Activated CD4-positive, alpha-beta memory T cell treated with anti-CD3 and anti-CD28 coated beads, Interleukin-2, amount 10 ng/mL, durations not matched to agents 7 days and 5 days (primary cell): ENCODE data around the gene SPTBN4. TPM values are rescaled to one million over a fixed set of nuclear protein-coding genes. Genes with fewer than 3 reads are reported as not detected.

ENCODE experiments used
- CTCF ChIA-PET: fragments of 350-600 bp; sonication (Branson Sonifier 250); formaldehyde crosslinking; loops from one replicate; lab custom pipeline; 2021; ENCODE audit warnings: antibody characterized with exemption, inconsistent platforms; lab: Charles Lee
- POLR2A ChIA-PET: fragments of 350-600 bp; sonication (Branson Sonifier 250); formaldehyde crosslinking; loops from one replicate; lab custom pipeline; 2021; ENCODE audit warnings: antibody characterized with exemption; lab: Charles Lee
- DNase-seq: peaks from one replicate; pipeline ENCODE4 v3.0.0-alpha.2; 2020
- H3K27ac Mint-ChIP-seq: one replicate; pipeline ENCODE4 v1.8.0; 2021; ENCODE audit warnings: mild to moderate bottlenecking, mixed read lengths
- H3K27me3 Mint-ChIP-seq: one replicate; pipeline ENCODE4 v1.8.0; 2021; ENCODE audit warnings: mixed read lengths
- H3K36me3 Mint-ChIP-seq: one replicate; pipeline ENCODE4 v1.8.0; 2021; ENCODE audit warnings: low read depth, mixed read lengths
- H3K4me1 Mint-ChIP-seq: one replicate; pipeline ENCODE4 v1.8.0; 2021; ENCODE audit warnings: mixed read lengths
- H3K4me3 Mint-ChIP-seq: one replicate; pipeline ENCODE4 v1.8.0; 2021; ENCODE audit warnings: mild to moderate bottlenecking, mixed read lengths
- H3K9me3 Mint-ChIP-seq: one replicate; pipeline ENCODE4 v1.8.0; 2021; ENCODE audit warnings: mixed read lengths
- total RNA-seq, 2 experiments: library from RNA; stranded (reverse); gene quantifications; one replicate each; pipeline ENCODE4 v1.2.3, GENCODE V29; 2021

SPTBN4 gene
- total RNA-seq, 2 experiments from 2014 or later, result 0.60 to 1.3 TPM

DNA sequence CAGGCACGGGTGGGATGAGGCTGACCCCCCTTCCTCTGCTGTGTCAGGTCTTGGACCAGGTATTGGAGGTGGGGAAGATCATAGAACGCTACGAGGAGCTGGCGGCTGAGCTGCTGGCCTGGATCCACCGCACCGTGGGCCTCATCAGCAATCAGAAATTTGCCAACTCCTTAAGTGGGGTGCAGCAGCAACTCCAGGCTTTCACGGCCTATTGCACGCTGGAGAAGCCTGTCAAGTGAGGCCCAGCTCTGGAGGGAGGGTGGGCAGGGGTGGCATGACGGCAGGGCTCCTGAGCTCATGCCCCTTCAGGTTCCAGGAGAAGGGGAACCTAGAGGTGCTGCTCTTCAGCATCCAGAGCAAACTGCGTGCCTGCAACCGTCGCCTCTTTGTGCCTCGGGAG is 35.3 kb downstream of the SPTBN4 start:
- peaks cover 4% of the 10 kb centered on the region for H3K27me3 Mint-ChIP-seq
- CTCF ChIA-PET, result no interaction called here

DNA sequence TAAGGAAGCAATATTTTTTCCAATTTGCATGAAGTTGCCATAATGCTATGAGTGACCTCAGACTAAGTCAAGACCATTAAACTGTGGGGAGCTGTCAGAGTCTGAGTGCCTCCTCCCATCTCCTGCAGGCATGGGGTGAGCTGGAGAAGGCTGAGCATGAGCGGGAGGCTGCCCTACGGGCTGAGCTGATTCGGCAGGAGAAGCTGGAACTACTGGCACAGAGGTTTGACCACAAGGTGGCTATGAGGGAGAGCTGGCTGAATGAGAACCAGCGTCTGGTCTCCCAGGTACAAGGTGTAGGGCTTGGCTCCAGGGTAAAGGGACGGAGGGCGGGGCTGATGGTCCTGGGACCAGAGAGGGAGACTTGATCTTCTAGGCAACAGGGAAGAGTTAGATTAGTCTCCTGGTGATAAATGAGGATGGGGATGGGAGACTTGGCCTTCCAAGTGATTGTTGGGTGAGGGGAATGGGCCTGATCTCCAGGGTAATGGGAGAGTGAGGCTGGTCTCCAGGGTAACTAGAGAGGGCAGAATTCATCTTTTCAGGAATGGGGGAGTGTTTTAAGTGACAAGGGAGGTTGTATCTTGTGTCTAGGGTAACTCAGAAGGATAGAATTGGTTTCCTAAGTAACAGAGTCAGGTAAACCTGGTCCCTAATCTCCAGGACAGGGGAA is 36.0 kb downstream of the SPTBN4 start:
- no peak overlapping the region for H3K4me3 Mint-ChIP-seq
- H3K4me1 Mint-ChIP-seq, result no peaks in the 10 kb centered on the region
- H3K9me3 Mint-ChIP-seq, result no peaks in the 10 kb centered on the region
- ChIA-PET POLR2A (no interaction called here), CTCF (no interaction called here)
- H3K27me3 Mint-ChIP-seq, result peaks cover 4% of the 10 kb centered on the region
- DNase-seq, result no peak
- no peaks in the 10 kb centered on the region for H3K36me3 Mint-ChIP-seq
- no peak overlapping the region for H3K27ac Mint-ChIP-seq

More for the DNA sequence above, 35.3 kb downstream of the SPTBN4 start:
- Mint-ChIP-seq H3K36me3 (no peaks in the 10 kb centered on the region), H3K4me3 (no peak overlapping the region), H3K4me1 (no peaks in the 10 kb centered on the region), H3K9me3 (no peaks in the 10 kb centered on the region), H3K27ac (no peak overlapping the region)
- POLR2A ChIA-PET, result no interaction called here
- DNase-seq, result no peak

DNA sequence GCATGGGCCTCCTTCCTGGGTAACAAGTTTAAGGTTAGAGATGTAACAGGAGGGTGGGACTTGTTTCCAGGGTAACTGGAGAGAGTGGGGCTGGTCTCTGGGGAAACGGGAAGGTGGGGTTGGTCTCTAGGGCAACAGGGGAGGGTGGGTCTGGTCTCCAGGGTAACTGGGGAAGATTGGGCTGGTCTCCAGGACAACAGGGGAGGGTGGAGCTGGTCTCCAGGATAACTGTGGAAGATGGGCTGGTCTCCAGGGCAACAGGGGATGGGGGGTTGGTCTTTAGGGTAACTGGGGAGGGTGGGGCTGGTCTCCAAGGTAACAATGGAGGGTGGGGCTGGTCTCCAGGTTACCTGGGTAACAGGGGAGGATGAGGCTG is 36.5 kb downstream of the SPTBN4 start:
- DNase-seq, result no peak
- POLR2A ChIA-PET, result no interaction called here
- Mint-ChIP-seq H3K27ac (no peak overlapping the region), H3K27me3 (peaks cover 4% of the 10 kb centered on the region), H3K36me3 (no peaks in the 10 kb centered on the region), H3K4me3 (no peak overlapping the region), H3K4me1 (no peaks in the 10 kb centered on the region), H3K9me3 (no peaks in the 10 kb centered on the region)
- CTCF ChIA-PET, result no interaction called here

DNA sequence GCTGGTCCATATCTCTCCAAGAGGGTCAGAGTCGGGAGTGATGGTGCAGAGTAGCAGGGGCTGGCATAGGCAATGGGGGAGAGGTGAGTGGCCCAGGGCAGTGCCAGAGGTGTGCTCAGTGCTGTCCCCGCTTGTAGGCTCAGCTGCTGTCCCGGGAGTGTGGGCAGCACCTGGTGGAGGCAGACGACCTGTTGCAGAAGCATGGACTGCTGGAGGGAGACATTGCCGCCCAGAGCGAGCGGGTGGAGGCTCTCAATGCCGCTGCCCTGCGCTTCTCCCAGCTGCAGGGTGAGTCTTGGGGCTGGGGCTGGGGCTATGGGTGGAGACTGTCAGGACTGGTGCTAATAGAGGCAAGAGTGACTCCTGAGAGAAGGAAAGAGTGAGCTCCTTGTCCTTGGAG is 39.3 kb downstream of the SPTBN4 start:
- H3K4me1 Mint-ChIP-seq, result no peaks in the 10 kb centered on the region
- ChIA-PET POLR2A (no interaction called here), CTCF (interaction anchor here (0.7 kb wide), 1 partner anchor 201 kb away, joined by 3 read pairs; no protein-coding TSS in a partner anchor)
- DNase-seq, result no peak
- no peak overlapping the region for H3K27ac Mint-ChIP-seq
- H3K27me3 Mint-ChIP-seq, result peaks cover 20% of the 10 kb centered on the region
- no peaks in the 10 kb centered on the region for H3K9me3 Mint-ChIP-seq
- H3K4me3 Mint-ChIP-seq, result no peak overlapping the region
- no peaks in the 10 kb centered on the region for H3K36me3 Mint-ChIP-seq

DNA sequence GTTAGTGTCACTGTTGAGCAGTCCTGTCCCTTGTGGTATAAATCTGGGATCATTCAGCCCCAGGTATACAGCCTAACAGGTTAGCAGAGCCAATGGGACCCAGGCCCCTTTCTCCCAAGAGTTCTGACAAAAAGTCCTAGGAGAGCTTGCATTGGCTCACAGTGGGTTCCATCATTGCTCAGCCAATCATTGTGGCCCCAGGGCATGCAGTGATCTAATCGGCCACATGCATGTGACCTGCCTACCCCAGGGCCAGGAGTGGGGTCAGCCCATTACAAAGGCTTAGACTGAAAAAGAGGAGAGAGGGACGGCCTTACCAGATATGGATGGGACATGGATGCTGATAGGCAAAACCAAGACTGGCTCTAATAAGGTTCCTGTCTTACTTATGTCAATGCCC is 41.1 kb downstream of the SPTBN4 start:
- Mint-ChIP-seq H3K4me1 (peaks cover 2% of the 10 kb centered on the region), H3K27ac (no peak overlapping the region), H3K36me3 (no peaks in the 10 kb centered on the region), H3K4me3 (no peak overlapping the region), H3K9me3 (no peaks in the 10 kb centered on the region), H3K27me3 (peaks cover 30% of the 10 kb centered on the region)
- no peak for DNase-seq
- ChIA-PET POLR2A (interaction anchor here (0.5 kb wide), 1 partner anchor 37 kb away, joined by 3 read pairs; no protein-coding TSS in a partner anchor), CTCF (interaction anchor here (0.6 kb wide), 1 partner anchor 127 kb away, joined by 4 read pairs; no protein-coding TSS in a partner anchor)

DNA sequence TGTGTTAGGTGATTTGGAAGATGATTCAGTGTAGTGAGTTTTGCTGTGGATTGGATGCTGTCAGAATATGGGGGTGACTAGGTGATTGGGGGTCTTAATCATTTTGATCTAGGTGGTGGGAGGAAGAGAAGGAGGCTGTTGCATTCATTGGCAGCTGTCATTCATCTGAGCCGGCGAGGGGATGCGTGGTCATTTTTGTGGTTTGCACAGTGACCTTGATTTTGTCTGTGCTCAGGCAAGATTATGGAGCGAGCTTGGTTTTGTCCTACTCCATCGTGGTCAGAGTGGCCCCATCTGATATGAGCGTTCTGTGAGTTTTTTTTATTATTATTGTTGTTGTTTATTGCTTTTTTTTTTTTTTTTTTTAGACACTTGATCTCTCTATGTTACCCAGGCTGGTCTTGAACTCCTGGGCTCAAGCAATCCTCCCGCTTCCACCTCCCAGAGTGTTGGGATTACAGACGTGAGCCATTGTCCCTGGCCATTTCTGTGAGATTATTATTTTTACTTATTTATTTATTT is 42.0 kb downstream of the SPTBN4 start:
- H3K27me3 Mint-ChIP-seq, result peaks cover 37% of the 10 kb centered on the region
- H3K9me3 Mint-ChIP-seq, result no peaks in the 10 kb centered on the region
- ChIA-PET POLR2A (no interaction called here), CTCF (interaction anchor here (0.5 kb wide), 1 partner anchor 65 kb away, joined by 3 read pairs; no protein-coding TSS in a partner anchor)
- no peaks in the 10 kb centered on the region for H3K36me3 Mint-ChIP-seq
- DNase-seq, result no peak
- no peak overlapping the region for H3K4me3 Mint-ChIP-seq
- H3K27ac Mint-ChIP-seq, result no peak overlapping the region
- peaks cover 2% of the 10 kb centered on the region for H3K4me1 Mint-ChIP-seq

DNA sequence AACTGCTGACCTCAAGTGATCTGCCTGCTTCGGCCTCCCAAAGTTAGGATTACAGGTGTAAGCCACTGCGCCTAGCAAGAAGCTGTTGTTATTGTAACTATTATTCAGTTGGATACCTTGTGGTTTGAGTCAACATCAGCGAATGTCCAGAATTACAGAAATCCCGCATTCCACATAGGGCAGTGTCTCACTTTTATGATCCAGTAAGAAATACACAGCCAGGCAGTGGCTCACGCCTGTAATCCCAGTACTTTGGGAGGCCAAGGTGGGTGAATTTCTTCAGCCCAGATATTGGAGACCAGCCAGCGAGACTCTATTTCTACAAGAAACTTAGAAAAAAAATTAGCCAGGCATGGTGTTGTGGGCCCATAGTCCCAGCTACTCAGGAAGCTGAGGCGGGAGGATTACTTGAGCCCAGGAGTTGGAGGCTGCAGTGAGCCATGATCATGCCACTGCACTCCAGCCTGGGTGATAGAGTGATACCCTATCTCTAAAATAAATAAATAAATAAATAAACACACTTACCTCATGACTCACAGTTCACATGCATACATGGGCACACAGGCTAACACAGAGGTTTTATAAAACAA is 43.8 kb downstream of the SPTBN4 start:
- peaks cover 44% of the 10 kb centered on the region for H3K27me3 Mint-ChIP-seq
- CTCF ChIA-PET, result interaction anchor here (1.5 to 1.6 kb wide), 2 partner anchors 9 to 205 kb away, joined by 4 read pairs; no protein-coding TSS in a partner anchor
- H3K4me3 Mint-ChIP-seq, result no peak overlapping the region
- no peaks in the 10 kb centered on the region for H3K36me3 Mint-ChIP-seq
- H3K4me1 Mint-ChIP-seq, result peaks cover 2% of the 10 kb centered on the region
- DNase-seq, result no peak
- POLR2A ChIA-PET, result no interaction called here
- no peaks in the 10 kb centered on the region for H3K9me3 Mint-ChIP-seq
- no peak overlapping the region for H3K27ac Mint-ChIP-seq

DNA sequence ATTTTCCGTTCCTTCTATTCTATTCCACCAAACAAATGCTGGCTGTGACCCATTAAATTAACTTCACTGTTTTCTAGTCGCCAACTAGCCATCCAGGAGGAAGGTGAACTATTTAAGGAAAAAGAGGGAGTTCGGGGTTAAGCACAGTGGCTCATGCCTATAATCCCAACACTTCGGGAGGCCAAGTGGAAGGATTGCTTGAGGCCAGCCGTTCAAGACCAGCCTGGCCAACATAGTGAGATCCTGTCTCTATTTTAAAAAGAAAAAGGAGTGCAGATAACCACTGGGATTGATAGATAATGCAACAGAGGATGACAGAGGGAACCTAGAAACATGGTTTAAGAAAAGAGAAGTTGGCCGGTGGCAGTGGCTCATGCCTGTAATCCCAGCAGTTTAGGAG is 44.7 kb downstream of the SPTBN4 start:
- Mint-ChIP-seq H3K4me3 (no peak overlapping the region), H3K27me3 (peaks cover 44% of the 10 kb centered on the region), H3K36me3 (no peaks in the 10 kb centered on the region), H3K9me3 (no peaks in the 10 kb centered on the region), H3K4me1 (peaks cover 2% of the 10 kb centered on the region), H3K27ac (no peak overlapping the region)
- CTCF ChIA-PET, result interaction anchor here (0.5 to 1.6 kb wide), 2 partner anchors 8 to 354 kb away, joined by 3 to 4 read pairs; no protein-coding TSS in a partner anchor
- DNase-seq, result no peak
- POLR2A ChIA-PET, result no interaction called here

DNA sequence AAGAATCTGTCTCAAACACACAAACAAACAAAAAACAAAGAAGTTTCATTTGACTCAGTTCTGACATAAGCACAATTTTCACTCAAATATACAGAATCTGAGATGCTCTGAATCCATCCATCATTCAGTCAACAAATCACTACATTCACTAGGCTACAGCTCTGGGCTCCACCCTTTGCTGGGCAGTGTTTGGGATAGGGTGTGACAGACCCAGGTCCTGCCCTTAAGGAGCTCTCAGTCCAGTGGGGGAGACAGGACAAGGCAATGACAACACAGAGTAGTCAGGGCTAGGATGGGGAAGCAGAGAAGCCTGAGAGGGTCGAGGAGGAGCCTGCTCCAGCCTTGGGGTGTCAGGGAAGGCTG is 45.3 kb downstream of the SPTBN4 start:
- no peak overlapping the region for H3K27ac Mint-ChIP-seq
- H3K27me3 Mint-ChIP-seq, result peaks cover 47% of the 10 kb centered on the region
- peaks cover 2% of the 10 kb centered on the region for H3K4me1 Mint-ChIP-seq
- H3K4me3 Mint-ChIP-seq, result no peak overlapping the region
- no peaks in the 10 kb centered on the region for H3K9me3 Mint-ChIP-seq
- no peaks in the 10 kb centered on the region for H3K36me3 Mint-ChIP-seq
- ChIA-PET POLR2A (no interaction called here), CTCF (interaction anchor here (0.5 to 1.4 kb wide), 2 partner anchors 207 to 353 kb away, joined by 3 to 8 read pairs; no protein-coding TSS in a partner anchor)
- no peak for DNase-seq

DNA sequence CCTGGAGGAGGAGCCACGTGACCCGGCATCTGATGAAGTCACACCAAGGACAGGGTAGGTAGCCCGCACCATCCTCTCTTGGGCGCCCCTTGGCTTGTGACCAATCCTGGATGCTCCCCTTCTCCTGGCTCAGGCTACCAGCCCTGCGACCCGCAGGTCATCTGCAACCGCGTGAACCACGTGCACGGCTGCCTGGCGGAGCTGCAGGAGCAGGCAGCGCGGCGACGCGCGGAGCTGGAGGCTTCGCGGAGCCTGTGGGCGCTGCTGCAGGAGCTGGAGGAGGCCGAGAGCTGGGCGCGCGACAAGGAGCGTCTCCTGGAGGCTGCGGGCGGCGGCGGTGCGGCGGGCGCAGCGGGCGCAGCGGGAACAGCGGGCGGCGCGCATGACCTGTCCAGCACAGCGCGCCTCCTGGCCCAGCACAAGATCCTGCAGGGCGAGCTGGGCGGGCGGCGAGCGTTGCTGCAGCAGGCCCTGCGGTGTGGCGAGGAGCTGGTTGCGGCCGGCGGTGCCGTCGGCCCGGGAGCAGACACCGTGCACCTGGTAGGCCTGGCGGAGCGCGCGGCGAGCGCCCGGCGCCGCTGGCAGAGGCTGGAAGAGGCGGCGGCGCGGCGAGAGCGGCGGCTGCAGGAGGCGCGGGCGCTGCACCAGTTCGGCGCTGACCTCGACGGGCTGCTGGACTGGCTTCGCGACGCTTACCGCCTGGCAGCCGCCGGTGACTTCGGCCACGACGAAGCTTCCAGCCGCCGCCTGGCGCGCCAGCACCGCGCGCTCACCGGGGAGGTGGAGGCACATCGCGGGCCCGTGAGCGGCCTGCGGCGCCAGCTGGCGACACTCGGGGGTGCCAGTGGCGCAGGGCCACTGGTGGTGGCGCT is 45.9 kb downstream of the SPTBN4 start:
- CTCF ChIA-PET, result interaction anchor here (1.4 kb wide), 1 partner anchor 207 kb away, joined by 8 read pairs; no protein-coding TSS in a partner anchor
- H3K27ac Mint-ChIP-seq, result no peak overlapping the region
- peaks cover 49% of the 10 kb centered on the region for H3K27me3 Mint-ChIP-seq
- H3K36me3 Mint-ChIP-seq, result no peaks in the 10 kb centered on the region
- H3K9me3 Mint-ChIP-seq, result no peaks in the 10 kb centered on the region
- no peak overlapping the region for H3K4me3 Mint-ChIP-seq
- DNase-seq, result no peak
- H3K4me1 Mint-ChIP-seq, result peaks cover 2% of the 10 kb centered on the region
- POLR2A ChIA-PET, result no interaction called here

DNA sequence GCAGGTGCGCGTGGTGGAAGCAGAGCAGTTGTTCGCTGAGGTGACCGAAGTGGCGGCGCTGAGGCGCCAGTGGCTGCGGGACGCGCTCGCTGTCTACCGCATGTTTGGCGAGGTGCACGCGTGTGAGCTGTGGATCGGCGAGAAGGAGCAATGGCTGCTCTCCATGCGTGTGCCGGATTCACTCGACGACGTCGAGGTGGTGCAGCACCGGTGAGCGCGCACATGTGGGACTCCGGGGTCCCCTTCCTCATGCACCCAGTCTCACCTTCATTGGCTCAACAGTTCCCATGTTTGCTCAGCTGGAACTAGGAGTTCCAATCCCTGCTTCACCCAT is 46.5 kb downstream of the SPTBN4 start:
- CTCF ChIA-PET, result interaction anchor here (1.4 kb wide), 1 partner anchor 208 kb away, joined by 8 read pairs; no protein-coding TSS in a partner anchor
- DNase-seq, result no peak
- peaks cover 49% of the 10 kb centered on the region for H3K27me3 Mint-ChIP-seq

DNA sequence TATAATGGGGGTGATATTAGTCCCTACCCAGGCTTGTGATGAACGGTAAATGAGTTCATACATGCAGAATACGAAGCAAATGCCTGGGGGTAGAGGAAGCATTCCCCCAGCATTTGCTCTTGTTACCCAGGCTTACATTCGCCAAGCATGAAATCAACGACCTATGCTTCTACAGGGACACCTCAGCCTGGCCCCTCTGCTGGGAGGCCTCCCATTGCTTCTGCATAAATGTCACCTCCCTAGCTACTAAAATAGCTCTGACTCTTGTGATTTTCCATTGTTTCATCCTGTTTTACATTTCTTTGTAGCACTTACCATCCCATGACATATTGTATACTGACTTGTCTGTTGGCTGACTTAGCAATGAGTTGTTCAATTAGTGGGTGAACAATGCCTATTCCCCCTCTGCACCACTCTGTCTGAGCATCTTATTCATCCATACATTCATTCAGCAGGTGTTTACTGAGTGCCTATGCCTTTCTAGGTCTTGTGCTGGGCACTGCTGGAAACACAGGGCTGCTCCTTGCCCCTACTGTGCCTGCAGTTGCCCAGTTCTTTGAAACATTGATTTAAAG is 47.0 kb downstream of the SPTBN4 start:
- Mint-ChIP-seq H3K27ac (no peak overlapping the region), H3K27me3 (peaks cover 46% of the 10 kb centered on the region), H3K9me3 (no peaks in the 10 kb centered on the region), H3K36me3 (no peaks in the 10 kb centered on the region), H3K4me1 (peaks cover 2% of the 10 kb centered on the region), H3K4me3 (no peak overlapping the region)
- DNase-seq, result no peak
- POLR2A ChIA-PET, result no interaction called here
- CTCF ChIA-PET, result interaction anchor here (1.4 kb wide), 1 partner anchor 209 kb away, joined by 8 read pairs; no protein-coding TSS in a partner anchor

More for the DNA sequence above, 46.5 kb downstream of the SPTBN4 start:
- Mint-ChIP-seq H3K36me3 (no peaks in the 10 kb centered on the region), H3K9me3 (no peaks in the 10 kb centered on the region), H3K4me1 (peaks cover 2% of the 10 kb centered on the region), H3K4me3 (no peak overlapping the region), H3K27ac (no peak overlapping the region)
- POLR2A ChIA-PET, result no interaction called here
